Measurements from ENCODE around the gene STAM2. TPM values are rescaled to one million over a fixed set of nuclear protein-coding genes. Genes with fewer than 3 reads are reported as not detected.

Gene STAM2
- total and polyA plus RNA-seq, 2 of the 13 experiments (the other 11 are each of a cell fraction or from before 2014, with no cell fraction given) = 14.7 to 24.1 TPM

GRCh38 chr2:152097290-152097800 is 78.2 kb downstream of the STAM2 start (continued):
- TF ChIP-seq ATF4 (CRISPR knock-in tag; IDR thresholded peaks at IDR 0.05) = peak in 1 of 2 experiments; percentile 31; a peak in 1 of 4 replicates
- TF ChIP-seq ZNF891 (CRISPR knock-in tag; IDR thresholded peaks at IDR 0.05) = no peak
- TF ChIP-seq ZFYVE20 (CRISPR knock-in tag; IDR thresholded peaks at IDR 0.05; ENCODE audit: borderline replicate concordance, low read depth) = no peak
- no peak for TF ChIP-seq MEIS1 (CRISPR knock-in tag; IDR thresholded peaks at IDR 0.05; ENCODE audit: borderline replicate concordance)
- TF ChIP-seq ZNF839 (CRISPR knock-in tag; IDR thresholded peaks at IDR 0.05; ENCODE audit: borderline replicate concordance) = no peak
- no peak for TF ChIP-seq REXO4 (CRISPR knock-in tag; IDR thresholded peaks at IDR 0.05; ENCODE audit: borderline replicate concordance)
- TF ChIP-seq GLI4 (CRISPR knock-in tag; IDR thresholded peaks at IDR 0.05; ENCODE audit: borderline replicate concordance) = no peak
- no peak for TF ChIP-seq IRF1 (CRISPR knock-in tag; IDR thresholded peaks at IDR 0.05; ENCODE audit: low read depth)
- no peak for TF ChIP-seq JARID2 (CRISPR knock-in tag; IDR thresholded peaks at IDR 0.05; ENCODE audit: insufficient replicate concordance)
- no peak for TF ChIP-seq IRF2 (CRISPR knock-in tag; IDR thresholded peaks at IDR 0.05)
- peak; percentile 8; the same call in 1 of the 2 replicates for TF ChIP-seq ZNF605 (CRISPR knock-in tag; IDR thresholded peaks at IDR 0.05)
- 0 out of 2 replicates have a peak, but pooled peaks have one; percentile 37 for TF ChIP-seq ATF3 (CRISPR knock-in tag; IDR thresholded peaks at IDR 0.05)
- TF ChIP-seq NRL (CRISPR knock-in tag; IDR thresholded peaks at IDR 0.05; ENCODE audit: borderline replicate concordance) = no peak
- TF ChIP-seq, protein P1, sequence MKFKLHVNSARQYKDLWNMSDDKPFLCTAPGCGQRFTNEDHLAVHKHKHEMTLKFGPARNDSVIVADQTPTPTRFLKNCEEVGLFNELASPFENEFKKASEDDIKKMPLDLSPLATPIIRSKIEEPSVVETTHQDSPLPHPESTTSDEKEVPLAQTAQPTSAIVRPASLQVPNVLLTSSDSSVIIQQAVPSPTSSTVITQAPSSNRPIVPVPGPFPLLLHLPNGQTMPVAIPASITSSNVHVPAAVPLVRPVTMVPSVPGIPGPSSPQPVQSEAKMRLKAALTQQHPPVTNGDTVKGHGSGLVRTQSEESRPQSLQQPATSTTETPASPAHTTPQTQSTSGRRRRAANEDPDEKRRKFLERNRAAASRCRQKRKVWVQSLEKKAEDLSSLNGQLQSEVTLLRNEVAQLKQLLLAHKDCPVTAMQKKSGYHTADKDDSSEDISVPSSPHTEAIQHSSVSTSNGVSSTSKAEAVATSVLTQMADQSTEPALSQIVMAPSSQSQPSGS (CRISPR knock-in tag; IDR thresholded peaks at IDR 0.05) = 0 out of 2 replicates have a peak, but pooled peaks have one; percentile 24
- peak; percentile 13 for TF ChIP-seq XRCC5 (optimal IDR thresholded peaks at IDR 0.05; ENCODE audit: low read length)
- TF ChIP-seq THAP11 (CRISPR knock-in tag; IDR thresholded peaks at IDR 0.05) = 0 out of 2 replicates have a peak, but pooled peaks have one; percentile 13
- no peak for TF ChIP-seq CENPT (CRISPR knock-in tag; IDR thresholded peaks at IDR 0.05; ENCODE audit: low read depth)
- TF ChIP-seq ZNF597 (CRISPR knock-in tag; IDR thresholded peaks at IDR 0.05) = no peak
- peak in 1 of 2 experiments; percentile 28; a peak in 1 of 4 replicates for TF ChIP-seq EP300 (IDR thresholded peaks at IDR 0.05; ENCODE audit: low read depth in 2 of 2, low read length in 2 of 2)
- TF ChIP-seq EP300 (CRISPR knock-in tag; IDR thresholded peaks at IDR 0.05; ENCODE audit: borderline replicate concordance) = no peak
- no peak for TF ChIP-seq GFI1 (CRISPR knock-in tag; IDR thresholded peaks at IDR 0.05; ENCODE audit: borderline replicate concordance)
- TF ChIP-seq ZNF773 (CRISPR knock-in tag; IDR thresholded peaks at IDR 0.05; ENCODE audit: borderline replicate concordance) = no peak
- no peak for TF ChIP-seq ZNF3 (CRISPR knock-in tag; IDR thresholded peaks at IDR 0.05)
- TF ChIP-seq HMG20A (CRISPR knock-in tag; IDR thresholded peaks at IDR 0.05; ENCODE audit: borderline replicate concordance) = peak; percentile 55
- 0 out of 2 replicates have a peak, but pooled peaks have one; percentile 4 for TF ChIP-seq FOXJ3 (CRISPR knock-in tag; IDR thresholded peaks at IDR 0.05; ENCODE audit: borderline replicate concordance)
- no peak for TF ChIP-seq NPAS2 (CRISPR knock-in tag; IDR thresholded peaks at IDR 0.05; ENCODE audit: borderline replicate concordance)
